ENCODE data around the gene PSG6.

DNA sequence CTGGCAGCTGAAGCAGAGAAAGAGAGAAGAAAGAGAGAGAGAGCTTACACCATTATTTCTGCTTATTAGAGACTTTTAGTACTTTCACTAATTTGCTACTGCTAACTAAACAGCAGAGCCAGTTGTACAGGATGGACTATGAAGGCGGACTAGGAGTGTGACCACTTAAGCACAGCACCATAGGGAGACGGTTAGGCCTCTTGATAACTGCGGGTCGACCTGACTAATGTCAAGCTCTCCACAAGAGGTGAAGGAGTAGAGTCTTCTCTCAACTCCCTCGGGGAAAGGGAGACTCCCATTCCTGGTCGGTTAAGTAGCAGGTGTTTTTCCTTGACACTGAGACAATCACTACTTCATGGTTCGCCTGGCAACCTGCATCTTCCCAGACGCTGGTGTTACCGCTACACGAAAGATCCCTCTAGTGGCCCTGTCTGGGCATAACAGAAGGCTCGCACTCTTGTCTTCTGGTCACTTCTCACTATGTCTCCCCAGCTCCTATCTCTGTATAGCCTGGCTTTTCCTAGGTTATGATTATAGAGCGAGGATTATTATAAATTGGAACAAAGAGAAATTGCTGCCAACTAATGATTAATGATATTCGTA is 24.6 kb upstream of the PSG6 start:
- TF ChIP-seq EZH2 (IDR thresholded peaks at IDR 0.05; ENCODE audit: insufficient read depth, poor library complexity, severe bottlenecking): no peak
- TF ChIP-seq EZH2phosphoT487 (IDR thresholded peaks at IDR 0.05; ENCODE audit: insufficient read depth, low read depth): no peak
